HUDEP-2 (cell line): Measurements from ENCODE around the gene GBF1.

Experiments
- DNase-seq, 76 experiments: peaks; one replicate each; lab custom pipeline; 2025; ENCODE audit not compliant: unreplicated experiment in 76 of 76; lab: John Stamatoyannopoulos, UW

GBF1 gene

DNA sequence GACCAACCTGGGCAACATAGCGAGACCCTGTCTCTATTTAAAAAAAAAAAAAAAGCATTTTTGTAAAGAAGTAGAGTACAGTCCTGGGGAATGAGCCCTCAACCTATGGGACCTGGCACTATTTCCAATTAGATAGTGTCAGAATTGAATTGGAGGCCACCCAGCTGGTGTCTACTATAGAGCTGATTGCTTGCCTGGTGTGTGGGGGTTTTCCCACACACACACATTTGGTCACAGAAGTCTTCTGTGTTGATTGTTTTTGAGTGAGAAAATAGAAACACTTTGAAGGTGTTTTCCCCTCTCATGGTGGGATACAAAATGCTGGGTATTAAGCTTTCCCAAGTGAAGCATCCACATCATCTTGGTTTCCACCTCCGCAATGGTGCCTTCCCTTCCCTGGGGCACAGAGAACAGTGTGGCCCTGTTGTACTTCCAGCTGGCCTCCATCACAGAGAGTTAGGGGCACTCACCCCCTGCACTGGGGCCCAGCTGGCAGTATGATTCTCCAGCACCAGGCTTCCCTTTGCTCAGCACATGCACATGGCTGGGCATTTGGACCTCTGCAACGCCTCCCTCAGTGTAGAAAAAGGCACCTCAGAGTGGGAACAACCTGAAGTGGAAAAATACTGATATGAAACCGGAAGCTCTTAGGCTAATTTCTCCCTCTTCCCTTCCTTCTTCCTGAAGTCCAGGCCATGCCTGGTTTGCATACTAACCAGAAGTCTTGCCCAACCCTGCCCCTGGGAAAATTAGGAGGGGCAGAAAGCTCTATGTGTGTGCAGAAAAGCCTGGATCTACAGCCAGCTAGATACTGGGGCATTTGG is 139.5 kb downstream of the GBF1 start:
- DNase-seq, result no peak

DNA sequence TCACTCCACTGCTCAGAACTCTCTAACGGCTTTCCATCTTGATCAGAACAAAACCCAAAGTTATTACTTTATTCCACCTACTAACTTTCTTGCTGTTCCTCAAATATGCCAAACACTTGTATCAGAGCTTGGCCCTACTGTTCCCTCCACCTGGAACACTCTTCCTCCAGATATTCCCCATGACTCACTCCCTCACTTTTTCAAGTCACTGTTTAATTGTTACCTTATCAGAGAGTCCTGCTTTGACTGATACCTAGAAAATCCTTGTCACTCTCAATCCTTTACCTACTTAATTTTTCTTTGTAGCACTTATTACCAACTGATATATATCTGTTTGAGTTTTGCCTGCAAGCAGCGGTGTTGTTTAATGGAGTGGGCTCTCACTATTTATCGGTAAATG is 144.6 kb downstream of the GBF1 start:
- no peak for DNase-seq

DNA sequence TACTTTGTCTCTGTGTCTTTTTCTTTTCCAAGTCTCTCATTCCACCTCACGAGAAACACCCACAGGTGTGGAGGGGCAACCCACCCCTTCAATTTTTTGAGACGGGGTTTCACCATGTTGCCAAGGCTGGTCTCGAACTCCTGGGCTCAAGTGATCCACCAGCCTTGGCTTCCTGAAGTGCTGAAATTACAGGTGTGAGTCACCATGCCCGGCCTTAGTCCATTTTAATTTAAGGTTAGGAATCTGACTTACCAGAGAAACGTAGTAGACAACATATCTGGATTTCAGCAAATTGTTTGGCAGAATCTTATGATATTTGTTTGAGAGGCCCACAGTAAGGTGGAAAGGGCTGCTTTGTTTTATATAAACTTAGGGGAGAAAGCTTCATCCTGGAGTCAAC is 147.0 kb downstream of the GBF1 start:
- no peak for DNase-seq

DNA sequence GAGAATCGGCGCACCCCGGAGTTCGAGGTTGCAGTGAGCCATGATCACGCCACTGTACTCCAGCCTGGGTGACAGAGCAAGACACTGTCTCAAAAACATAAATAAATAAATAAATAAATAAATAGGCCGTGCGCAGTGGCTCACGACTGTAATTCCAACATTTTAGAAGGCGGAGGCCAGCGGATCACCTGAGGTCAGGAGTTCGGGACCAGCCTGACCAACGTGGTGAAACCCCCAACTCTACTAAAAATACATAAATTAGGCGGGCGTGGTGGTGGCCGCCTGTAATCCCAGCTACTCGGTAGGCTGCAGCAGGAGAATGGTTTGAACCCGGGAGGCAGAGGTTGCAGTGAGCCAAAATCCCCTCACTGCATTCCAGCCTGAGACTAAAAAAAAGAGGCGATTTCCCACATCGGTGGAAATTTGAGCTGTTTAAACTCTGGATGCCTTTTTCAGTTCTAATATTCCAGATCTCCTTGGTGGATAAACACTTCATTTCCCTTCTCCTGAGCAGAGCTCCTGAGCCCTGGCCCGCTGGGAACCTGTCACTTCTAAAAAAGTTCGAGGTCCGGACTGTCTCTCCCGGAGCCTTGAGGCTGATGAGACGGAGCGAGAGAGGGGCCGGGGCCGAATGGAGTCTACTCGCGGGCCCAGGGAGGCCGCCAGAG is 148.2 kb downstream of the GBF1 start:
- DNase-seq, result no peak

DNA sequence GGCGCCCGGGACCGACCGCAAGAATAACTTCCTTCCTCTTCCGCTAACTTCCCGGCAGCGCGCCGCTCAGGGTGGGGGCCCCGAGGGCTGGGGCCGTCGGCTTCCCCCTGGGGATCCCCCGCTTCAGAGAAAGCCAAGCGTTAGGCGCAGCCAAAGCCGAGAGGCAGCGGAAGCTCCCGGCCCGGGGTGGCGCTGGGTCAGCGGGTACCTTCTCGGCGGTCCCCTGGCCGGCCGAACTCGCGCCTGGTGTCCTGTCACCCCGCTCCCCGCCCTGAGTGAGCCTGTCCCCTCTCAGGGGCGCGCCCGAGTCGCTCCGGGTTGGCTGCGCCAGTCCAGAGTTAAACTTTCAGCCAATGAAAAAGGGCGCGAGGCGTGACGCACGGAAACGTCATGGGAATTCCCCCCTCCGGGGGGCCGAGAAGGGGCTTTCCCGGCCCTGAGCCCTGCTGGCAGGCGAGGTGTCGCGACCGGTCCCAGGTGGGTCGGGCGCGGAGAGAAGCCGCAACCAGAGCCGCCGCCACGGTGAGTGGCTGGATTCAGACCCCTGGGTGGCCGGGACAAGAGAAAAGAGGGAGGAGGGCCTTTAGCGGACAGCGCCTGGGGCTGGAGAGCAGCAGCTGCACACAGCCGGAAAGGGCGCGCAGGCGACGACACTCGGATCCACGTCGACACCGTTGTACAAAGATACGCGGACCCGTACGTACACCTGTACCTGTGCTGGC is 148.9 kb downstream of the GBF1 start:
- peak in 74 of 76 experiments; percentile 22 to 99 (median 84) for DNase-seq

DNA sequence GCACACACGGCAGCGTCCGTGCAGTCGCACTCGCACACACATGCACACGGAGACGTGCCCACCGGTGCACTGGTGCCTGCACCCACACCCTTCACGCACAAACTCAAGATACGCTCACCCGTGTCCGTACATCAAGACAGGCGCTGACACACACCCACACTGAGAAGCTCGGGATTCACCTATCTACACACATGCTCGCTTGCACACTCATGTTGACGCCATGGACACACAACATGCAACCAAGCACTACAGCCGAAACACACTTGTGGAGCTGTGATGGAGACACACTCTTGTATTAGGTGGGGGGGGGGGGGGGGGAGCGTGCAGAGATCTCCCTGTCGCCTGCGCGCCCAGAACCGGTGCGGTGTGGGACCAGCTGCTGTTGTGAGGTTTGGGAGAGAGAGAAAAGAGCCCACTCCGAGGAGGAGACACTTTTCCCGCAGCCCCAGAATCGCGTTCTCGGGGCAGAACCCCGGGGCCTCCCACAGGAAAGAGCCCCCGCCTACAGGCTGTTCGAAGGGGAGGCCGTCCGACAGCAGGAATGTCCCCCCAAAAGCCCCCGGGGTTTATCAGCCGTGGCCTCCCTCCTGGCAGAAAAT is 149.6 kb downstream of the GBF1 start:
- DNase-seq, result no peak

DNA sequence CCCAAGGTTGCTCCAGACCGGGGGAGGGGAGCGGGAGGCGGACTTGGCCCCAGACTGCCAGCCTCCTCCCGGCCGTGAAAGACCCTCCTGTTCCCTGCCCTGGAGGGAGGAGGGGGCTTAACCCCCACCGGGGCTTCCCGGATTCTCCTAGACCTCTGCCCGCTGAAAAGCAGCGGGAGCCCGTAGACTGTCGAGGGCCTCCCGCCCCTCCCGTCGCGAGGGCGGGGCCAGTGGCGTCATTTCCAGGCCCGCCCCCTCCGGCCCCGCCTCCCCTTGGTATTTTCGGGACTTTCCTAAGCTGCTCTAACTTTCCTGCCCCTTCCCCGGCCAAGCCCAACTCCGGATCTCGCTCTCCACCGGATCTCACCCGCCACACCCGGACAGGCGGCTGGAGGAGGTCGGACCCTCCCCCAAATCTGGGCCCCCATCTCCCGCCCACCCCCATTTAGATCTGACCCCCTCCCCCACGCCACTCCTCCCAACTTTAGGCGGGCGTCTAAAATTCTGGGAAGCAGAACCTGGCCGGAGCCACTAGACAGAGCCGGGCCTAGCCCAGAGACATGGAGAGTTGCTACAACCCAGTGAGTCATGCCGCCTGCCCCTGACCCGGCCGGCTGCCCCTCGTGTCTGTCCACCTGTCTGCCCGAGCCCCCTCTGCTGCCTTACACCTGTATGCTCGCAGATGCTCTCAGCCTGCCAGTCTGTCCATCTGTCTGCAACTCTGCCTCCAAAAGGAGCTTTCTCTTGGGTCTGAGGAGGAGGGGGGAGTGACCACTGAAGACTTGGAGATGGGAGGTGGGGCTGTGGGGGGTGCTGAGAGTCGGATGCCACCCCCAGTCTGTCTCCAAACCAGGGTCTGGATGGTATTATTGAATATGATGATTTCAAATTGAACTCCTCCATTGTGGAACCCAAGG is 150.3 kb downstream of the GBF1 start, which contains the start of gene NFKB2:
Gene NFKB2 (plus strand): TSS at position 306 of the 917 bp plus-strand sequence. CDS start 255 bp downstream, at position 561.
- peak in 60 of 76 experiments; percentile 4 to 74 (median 54) for DNase-seq

DNA sequence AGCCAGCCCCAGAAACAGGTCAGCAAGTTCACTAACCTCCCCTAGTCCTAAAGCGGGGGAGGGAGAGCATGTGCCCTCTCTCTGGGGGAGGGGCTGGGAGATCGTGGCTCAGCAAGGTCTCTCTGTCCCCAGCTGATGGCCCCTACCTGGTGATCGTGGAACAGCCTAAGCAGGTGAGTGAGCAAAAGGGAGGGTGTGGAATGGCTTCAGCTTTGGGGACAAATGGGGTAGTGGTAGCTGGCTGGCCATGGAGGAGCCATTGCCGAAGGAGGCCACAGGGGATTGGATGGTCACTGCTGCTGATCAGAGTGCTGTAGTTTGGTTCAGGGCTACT is 151.0 kb downstream of the GBF1 start:
- DNase-seq, result no peak

DNA sequence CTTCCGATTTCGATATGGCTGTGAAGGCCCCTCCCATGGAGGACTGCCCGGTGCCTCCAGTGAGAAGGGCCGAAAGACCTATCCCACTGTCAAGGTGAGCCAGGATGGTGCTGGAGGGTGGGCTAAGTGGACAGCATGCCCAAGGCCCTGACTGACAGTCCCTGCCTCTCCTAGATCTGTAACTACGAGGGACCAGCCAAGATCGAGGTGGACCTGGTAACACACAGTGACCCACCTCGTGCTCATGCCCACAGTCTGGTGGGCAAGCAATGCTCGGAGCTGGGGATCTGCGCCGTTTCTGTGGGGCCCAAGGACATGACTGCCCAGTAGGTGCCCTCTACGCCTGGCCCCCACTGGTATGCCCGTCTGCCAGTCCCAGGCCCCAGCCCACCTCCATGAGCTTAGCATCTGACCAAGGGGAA is 151.4 kb downstream of the GBF1 start:
- DNase-seq, result no peak

DNA sequence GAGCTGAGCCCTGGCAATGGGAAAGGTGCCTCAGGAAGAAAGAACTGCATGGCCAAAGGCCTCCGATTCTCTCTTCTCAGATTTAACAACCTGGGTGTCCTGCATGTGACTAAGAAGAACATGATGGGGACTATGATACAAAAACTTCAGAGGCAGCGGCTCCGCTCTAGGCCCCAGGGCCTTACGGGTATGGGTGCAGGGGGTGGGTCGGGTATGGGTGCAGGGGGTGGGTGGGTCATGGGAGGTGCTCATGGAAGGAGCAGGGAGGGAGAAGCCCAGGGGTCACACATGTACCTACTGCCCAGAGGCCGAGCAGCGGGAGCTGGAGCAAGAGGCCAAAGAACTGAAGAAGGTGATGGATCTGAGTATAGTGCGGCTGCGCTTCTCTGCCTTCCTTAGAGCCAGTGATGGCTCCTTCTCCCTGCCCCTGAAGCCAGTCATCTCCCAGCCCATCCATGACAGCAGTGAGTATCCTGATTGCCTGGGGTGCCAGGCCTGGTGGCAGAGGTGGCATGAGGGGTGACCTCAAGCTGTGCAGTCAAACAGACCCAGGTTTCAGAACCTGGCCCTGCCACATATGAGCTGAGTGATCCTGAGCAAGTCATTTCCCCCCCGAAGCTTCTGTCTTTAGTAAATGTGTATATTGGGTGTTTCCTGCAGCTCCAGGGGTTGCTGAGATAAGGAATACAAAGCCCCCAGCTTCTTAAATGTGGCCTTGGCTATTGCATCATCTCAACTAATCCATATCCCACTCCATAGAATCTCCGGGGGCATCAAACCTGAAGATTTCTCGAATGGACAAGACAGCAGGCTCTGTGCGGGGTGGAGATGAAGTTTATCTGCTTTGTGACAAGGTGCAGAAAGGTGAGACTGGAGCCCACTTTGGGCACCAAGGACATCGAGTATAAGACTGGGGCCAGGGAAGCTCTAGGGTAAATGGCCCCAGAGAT is 152.2 kb downstream of the GBF1 start:
- DNase-seq, result no peak

DNA sequence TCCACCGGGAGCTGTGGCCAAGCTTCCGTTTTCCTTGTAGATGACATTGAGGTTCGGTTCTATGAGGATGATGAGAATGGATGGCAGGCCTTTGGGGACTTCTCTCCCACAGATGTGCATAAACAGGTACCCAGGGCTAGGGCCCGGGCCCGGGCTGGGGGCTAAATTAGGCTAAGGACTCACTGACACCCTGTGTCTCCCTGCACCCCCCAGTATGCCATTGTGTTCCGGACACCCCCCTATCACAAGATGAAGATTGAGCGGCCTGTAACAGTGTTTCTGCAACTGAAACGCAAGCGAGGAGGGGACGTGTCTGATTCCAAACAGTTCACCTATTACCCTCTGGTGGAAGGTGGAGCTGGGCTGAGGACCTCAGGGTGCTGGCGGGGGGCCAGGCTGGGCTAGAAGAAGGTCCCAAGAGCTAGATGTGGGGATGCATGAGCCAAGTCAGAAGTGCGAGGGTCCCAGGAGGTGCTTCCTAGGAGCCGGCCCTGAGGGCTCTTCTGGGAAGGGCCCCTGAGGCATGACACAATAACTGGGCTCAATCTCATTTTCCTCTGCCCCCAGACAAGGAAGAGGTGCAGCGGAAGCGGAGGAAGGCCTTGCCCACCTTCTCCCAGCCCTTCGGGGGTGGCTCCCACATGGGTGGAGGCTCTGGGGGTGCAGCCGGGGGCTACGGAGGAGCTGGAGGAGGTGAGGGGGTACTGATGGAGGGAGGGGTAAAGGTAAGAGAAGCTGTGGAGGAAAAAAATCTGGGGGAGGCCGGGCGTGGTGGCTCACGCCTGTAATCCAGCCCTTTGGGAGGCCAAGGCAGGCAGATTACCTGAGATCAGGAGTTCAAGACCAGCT is 153.1 kb downstream of the GBF1 start:
- no peak for DNase-seq

DNA sequence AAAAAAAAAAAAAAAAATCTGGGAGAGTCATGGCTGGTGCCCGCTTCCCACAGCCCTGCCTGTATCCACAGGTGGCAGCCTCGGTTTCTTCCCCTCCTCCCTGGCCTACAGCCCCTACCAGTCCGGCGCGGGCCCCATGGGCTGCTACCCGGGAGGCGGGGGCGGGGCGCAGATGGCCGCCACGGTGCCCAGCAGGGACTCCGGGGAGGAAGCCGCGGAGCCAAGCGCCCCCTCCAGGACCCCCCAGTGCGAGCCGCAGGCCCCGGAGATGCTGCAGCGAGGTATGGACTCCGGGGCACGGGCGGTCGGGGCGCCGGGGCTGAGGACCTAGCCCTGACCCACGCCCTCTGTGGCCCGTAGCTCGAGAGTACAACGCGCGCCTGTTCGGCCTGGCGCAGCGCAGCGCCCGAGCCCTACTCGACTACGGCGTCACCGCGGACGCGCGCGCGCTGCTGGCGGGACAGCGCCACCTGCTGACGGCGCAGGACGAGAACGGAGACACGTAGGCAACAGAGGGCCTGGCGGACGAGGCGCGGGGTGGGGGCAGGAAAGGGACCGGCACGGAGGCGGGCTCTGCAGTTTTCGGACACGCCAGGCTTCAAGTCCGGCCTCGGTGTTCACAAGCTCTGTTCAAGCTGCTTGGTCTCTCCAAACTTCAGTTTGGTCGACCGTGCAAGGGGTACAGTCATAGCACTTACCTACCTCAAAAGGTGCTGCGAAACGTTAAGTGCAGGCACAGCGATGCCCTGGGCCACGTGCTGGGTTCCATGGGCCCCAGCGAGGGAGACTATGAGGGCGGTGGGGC is 154.1 kb downstream of the GBF1 start:
- peak in 73 of 76 experiments; percentile 16 to 90 (median 74) for DNase-seq

DNA sequence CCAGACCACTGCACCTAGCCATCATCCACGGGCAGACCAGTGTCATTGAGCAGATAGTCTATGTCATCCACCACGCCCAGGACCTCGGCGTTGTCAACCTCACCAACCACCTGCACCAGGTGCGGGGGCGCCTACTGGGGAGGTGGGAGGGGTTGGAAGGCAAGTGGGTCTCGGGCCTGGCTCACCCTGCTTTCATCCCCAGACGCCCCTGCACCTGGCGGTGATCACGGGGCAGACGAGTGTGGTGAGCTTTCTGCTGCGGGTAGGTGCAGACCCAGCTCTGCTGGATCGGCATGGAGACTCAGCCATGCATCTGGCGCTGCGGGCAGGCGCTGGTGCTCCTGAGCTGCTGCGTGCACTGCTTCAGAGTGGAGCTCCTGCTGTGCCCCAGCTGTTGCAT is 154.7 kb downstream of the GBF1 start:
- DNase-seq, result no peak

DNA sequence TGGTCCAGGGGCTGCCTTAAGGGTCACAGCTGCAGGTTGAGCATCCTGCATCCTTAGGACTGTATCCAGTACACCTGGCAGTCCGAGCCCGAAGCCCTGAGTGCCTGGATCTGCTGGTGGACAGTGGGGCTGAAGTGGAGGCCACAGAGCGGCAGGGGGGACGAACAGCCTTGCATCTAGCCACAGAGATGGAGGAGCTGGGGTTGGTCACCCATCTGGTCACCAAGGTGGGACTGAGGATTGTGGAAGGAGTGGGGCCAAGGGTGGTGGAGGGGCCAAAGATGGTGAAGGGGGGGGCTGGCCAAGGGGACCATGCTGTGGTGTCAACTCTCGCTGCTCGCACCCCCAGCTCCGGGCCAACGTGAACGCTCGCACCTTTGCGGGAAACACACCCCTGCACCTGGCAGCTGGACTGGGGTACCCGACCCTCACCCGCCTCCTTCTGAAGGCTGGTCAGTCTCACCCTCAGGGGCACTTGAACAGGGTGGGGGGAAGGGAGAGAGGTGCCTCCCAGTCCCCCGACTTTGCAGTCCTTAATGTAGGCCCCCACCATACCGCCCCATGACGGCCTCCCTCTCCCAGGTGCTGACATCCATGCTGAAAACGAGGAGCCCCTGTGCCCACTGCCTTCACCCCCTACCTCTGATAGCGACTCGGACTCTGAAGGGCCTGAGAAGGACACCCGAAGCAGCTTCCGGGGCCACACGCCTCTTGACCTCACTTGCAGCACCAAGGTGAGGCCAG is 155.4 kb downstream of the GBF1 start:
- DNase-seq, result no peak

DNA sequence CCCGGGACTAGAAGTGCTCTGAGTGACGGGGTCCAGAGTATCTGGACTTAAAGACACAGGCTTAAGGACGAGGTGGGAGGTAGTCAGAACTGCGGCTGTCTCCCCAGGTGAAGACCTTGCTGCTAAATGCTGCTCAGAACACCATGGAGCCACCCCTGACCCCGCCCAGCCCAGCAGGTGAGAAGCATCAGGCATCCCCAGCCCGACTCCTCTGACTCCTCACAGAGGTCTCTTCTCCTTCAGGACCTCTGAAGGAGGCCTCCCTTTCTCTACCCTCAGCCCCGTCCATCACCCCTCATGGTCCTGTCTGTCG is 156.0 kb downstream of the GBF1 start:
- DNase-seq, result no peak

DNA sequence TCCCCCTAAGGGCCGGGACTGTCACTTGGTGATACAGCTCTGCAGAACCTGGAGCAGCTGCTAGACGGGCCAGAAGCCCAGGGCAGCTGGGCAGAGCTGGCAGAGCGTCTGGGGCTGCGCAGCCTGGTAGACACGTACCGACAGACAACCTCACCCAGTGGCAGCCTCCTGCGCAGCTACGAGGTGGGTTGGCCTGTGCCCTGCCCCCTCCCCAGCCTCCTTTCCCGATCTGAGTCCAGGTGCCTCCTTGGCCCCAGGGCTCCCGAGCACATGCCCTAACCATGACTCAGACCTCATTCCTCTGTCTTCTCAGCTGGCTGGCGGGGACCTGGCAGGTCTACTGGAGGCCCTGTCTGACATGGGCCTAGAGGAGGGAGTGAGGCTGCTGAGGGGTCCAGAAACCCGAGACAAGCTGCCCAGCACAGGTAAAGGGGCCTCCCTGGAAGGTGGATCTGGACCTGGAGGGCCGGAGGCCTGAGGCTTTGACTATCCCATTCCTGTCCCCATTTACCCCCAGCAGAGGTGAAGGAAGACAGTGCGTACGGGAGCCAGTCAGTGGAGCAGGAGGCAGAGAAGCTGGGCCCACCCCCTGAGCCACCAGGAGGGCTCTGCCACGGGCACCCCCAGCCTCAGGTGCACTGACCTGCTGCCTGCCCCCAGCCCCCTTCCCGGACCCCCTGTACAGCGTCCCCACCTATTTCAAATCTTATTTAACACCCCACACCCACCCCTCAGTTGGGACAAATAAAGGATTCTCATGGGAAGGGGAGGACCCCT is 156.6 kb downstream of the GBF1 start:
- no peak for DNase-seq
